Measurements from ENCODE around the gene DCXR. TPM values are rescaled to one million over a fixed set of nuclear protein-coding genes. Genes with fewer than 3 reads are reported as not detected.

DCXR gene
- total and polyA plus RNA-seq, 2 of the 13 experiments (the other 11 are each of a cell fraction or from before 2014, with no cell fraction given), result 287 to 311 TPM

DNA sequence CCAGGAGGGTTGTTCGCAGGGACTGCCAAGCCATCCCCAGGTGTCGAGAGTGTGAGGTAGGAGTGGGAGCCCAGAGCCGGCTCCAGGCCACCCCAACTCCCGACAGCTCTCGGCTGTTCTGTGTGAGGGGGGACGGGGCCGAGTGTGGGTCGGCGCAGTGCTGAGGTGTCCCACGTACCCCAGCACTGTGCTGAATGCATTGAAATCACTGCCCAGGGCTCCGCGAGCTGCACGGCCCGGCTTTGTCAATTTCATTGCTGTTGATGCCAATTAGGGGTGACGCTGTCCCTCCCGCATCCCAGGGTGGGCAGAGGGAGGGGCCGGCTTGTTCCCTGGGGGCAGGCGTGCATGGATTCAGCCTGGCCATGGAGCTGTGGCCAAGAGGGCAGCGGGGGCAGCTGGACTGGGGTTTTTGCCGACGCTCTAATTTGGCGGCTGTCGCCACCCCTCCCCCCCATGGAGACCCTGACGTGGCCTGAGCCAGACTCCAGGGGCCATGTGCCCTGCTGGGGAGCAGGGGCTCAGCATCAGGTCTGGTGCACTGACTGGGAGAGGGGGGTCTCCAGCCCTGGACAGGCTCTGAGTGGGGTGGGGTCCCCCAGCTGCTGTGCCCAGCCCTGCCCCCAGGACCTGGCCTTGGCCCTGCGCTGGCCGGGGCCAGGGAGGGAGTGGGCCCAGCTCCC, 29.1 kb downstream of the DCXR start (continued):
- TF ChIP-seq JUN (CRISPR knock-in tag; IDR thresholded peaks at IDR 0.05), result no peak
- 0 out of 2 replicates have a peak, but pooled peaks have one; percentile 12 for TF ChIP-seq SNRNP70 (IDR thresholded peaks at IDR 0.05; ENCODE audit: low read depth, low read length)
- TF ChIP-seq, protein P1, sequence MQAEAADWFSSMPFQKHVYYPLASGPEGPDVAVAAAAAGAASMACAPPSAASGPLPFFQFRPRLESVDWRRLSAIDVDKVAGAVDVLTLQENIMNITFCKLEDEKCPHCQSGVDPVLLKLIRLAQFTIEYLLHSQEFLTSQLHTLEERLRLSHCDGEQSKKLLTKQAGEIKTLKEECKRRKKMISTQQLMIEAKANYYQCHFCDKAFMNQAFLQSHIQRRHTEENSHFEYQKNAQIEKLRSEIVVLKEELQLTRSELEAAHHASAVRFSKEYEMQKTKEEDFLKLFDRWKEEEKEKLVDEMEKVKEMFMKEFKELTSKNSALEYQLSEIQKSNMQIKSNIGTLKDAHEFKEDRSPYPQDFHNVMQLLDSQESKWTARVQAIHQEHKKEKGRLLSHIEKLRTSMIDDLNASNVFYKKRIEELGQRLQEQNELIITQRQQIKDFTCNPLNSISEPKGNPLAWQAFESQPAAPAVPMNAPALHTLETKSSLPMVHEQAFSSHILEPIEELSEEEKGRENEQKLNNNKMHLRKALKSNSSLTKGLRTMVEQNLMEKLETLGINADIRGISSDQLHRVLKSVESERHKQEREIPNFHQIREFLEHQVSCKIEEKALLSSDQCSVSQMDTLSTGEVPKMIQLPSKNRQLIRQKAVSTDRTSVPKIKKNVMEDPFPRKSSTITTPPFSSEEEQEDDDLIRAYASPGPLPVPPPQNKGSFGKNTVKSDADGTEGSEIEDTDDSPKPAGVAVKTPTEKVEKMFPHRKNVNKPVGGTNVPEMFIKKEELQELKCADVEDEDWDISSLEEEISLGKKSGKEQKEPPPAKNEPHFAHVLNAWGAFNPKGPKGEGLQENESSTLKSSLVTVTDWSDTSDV (CRISPR knock-in tag; IDR thresholded peaks at IDR 0.05), result no peak
- TF ChIP-seq AGO2 (optimal IDR thresholded peaks at IDR 0.05; ENCODE audit: low read depth, low read length), result peak; percentile 91
- 0 out of 2 replicates have a peak, but pooled peaks have one; percentile 37 for TF ChIP-seq WIZ (CRISPR knock-in tag; IDR thresholded peaks at IDR 0.05)
- peak; percentile 19 for TF ChIP-seq SRSF4 (IDR thresholded peaks at IDR 0.05; ENCODE audit: low read depth, low read length, poor library complexity, severe bottlenecking)
- TF ChIP-seq ZNF44 (CRISPR knock-in tag; IDR thresholded peaks at IDR 0.05), result no peak

DNA sequence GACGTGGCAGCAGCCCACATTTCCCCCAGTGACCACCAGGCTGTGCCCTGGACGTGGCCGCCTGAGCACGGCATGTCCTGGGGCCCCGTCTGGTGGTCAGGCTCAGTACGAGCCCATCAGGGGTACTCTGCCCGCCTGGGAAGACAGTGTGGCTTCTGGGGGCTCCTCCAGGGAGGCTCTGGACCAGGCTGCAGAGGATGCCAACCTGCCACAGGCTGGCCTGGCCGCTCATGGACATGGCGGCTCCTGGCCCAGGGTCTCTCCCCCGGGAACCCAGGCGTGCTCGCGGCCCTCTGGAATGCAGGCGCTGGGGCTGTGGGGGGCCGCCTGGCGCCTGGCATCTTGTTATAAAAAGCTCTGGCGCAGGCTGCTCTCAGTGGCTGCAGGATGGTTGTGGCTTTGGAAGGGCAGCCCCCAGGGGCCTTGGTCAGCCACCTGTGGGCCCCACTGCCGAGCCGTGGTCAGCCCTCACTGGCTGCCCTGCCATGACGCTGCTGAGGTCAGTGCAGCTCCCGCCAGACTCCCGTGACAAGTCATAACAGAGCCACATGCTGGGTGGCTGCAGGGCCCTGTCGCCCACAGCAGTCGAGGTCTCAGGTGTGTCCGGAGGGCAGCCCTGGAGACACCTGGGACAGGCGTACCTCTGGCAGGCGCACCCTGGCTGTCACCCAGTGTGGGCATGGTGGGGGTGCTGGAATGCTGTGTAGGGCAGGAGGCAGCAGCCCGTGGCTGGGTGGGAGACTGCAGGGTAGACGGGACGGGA, 29.8 kb downstream of the DCXR start:
- Histone ChIP-seq H3K36me3 (replicated peaks in 1 of 2; ENCODE audit: control insufficient read depth in 1 of 2, insufficient read depth in 2 of 2, low read length in 2 of 2) (peaks cover 40 to 53% of the 10 kb centered on the region in 2 experiments), H3K79me2 (ENCODE audit: insufficient read depth, low read length) (peaks cover 35% of the 10 kb centered on the region), H4K20me1 (ENCODE audit: insufficient read depth, low read length) (no peaks in the 10 kb centered on the region), H2AFZ (ENCODE audit: low read length) (no peak overlapping the region), H3K27ac (ENCODE audit: extremely low read length, insufficient read depth, low read length) (no peak overlapping the region), H3K27me3 (ENCODE audit: control insufficient read depth in 1 of 2, insufficient read depth in 2 of 2, low read length in 2 of 2) (no peaks in the 10 kb centered on the region), H3K9ac (ENCODE audit: insufficient read depth, low read depth, low read length) (no peak overlapping the region), H3K4me1 (ENCODE audit: insufficient read depth, low read length) (peaks cover 72% of the 10 kb centered on the region), H3K4me3 (replicated peaks in 1 of 3; ENCODE audit: insufficient read depth in 1 of 3, low read depth in 2 of 3, low read length in 3 of 3) (no peak overlapping the region), H3K9me3 (ENCODE audit: low read length) (no peaks in the 10 kb centered on the region), H3K4me2 (ENCODE audit: low read depth, low read length) (no peak overlapping the region)
- ChIA-PET CTCF (ENCODE audit: low intra/inter-chr PET ratio, low total read pairs) (interaction anchor here (0.8 kb wide), 1 partner anchor 48 kb away, joined by 4 read pairs; no protein-coding TSS in a partner anchor), POLR2A (interaction anchor here (1.0 kb wide), 1 partner anchor 13 kb away, joined by 4 read pairs; no protein-coding TSS in a partner anchor)
- over 99% methylated on average over 16 of the region's 30 CpGs for WGBS (ENCODE audit: low lambda C conversion rate)
- in situ Hi-C loops (cut with HindIII; ENCODE audit: extremely low pct_ligation_motif_present, low pct_unique_long_range_greater_than_20kb) (no loop called here), intact Hi-C loops (cut with micrococcal nuclease; ENCODE audit: unreplicated experiment) (no loop called here)
- DNase-seq (ENCODE audit: low spot score) (no peak), FAIRE-seq (no peak), ATAC-seq (no peak; the same call in 1 of the 3 replicates)
- BruUV-seq (replicated peaks), result no TSS peak
- TF ChIP-seq, protein P2, sequence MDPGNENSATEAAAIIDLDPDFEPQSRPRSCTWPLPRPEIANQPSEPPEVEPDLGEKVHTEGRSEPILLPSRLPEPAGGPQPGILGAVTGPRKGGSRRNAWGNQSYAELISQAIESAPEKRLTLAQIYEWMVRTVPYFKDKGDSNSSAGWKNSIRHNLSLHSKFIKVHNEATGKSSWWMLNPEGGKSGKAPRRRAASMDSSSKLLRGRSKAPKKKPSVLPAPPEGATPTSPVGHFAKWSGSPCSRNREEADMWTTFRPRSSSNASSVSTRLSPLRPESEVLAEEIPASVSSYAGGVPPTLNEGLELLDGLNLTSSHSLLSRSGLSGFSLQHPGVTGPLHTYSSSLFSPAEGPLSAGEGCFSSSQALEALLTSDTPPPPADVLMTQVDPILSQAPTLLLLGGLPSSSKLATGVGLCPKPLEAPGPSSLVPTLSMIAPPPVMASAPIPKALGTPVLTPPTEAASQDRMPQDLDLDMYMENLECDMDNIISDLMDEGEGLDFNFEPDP (CRISPR knock-in tag; conservative IDR thresholded peaks at IDR 0.05), result 0 out of 2 replicates have a peak, but pooled peaks have one; percentile 93
- TF ChIP-seq PHF21A (CRISPR knock-in tag; IDR thresholded peaks at IDR 0.05) (no peak), ZC3H13 (CRISPR knock-in tag; IDR thresholded peaks at IDR 0.05) (peak; percentile 53), TARDBP (CRISPR knock-in tag; IDR thresholded peaks at IDR 0.05) (0 out of 2 replicates have a peak, but pooled peaks have one; percentile 16), ZNF138 (CRISPR knock-in tag; IDR thresholded peaks at IDR 0.05; ENCODE audit: low read depth) (0 out of 2 replicates have a peak, but pooled peaks have one; percentile 28), CAMTA2 (CRISPR knock-in tag; IDR thresholded peaks at IDR 0.05; ENCODE audit: borderline replicate concordance) (no peak), ZNF644 (CRISPR knock-in tag; IDR thresholded peaks at IDR 0.05; ENCODE audit: low read depth) (no peak), ZNF788 (CRISPR knock-in tag; IDR thresholded peaks at IDR 0.05; ENCODE audit: borderline replicate concordance) (0 out of 2 replicates have a peak, but pooled peaks have one; percentile 29), FOXA1 (IDR thresholded peaks at IDR 0.05) (no peak), FOXA1 (CRISPR knock-in tag; IDR thresholded peaks at IDR 0.05) (no peak), CHCHD3 (CRISPR knock-in tag; IDR thresholded peaks at IDR 0.05) (0 out of 2 replicates have a peak, but pooled peaks have one; percentile 66), SALL2 (CRISPR knock-in tag; IDR thresholded peaks at IDR 0.05) (no peak)
